Fibroblast of lung (primary cell): ENCODE results near the gene ROCK1. TPM values are rescaled to one million over a fixed set of nuclear protein-coding genes. Genes with fewer than 3 reads are reported as not detected.

ENCODE experiments used
- DNase-seq, 2 donors: peaks; one replicate each; pipeline versions ENCODE4 v3.0.0 to v3.0.0-alpha.2; 2010; ENCODE audit warnings: low read depth in 2 of 2
- H2AFZ ChIP-seq: 2 replicates; pipeline ENCODE4 v1.5.1; 2012; ENCODE audit warnings: low read length, control low read depth, inconsistent platforms
- H3K27ac ChIP-seq: 2 replicates; pipeline ENCODE4 v1.5.1; 2011; ENCODE audit warnings: low read length, control low read depth; ENCODE audit not compliant: insufficient read depth
- H3K27me3 ChIP-seq: 2 replicates; pipeline ENCODE4 v1.5.1; 2011; ENCODE audit warnings: mild to moderate bottlenecking, low read length; ENCODE audit not compliant: control insufficient read depth, insufficient read depth
- H3K36me3 ChIP-seq: 2 replicates; pipeline ENCODE4 v1.5.1; 2011; ENCODE audit warnings: low read length; ENCODE audit not compliant: control insufficient read depth, insufficient read depth
- H3K4me1 ChIP-seq: 2 replicates; pipeline ENCODE4 v1.5.1; 2011; ENCODE audit warnings: low read length; ENCODE audit not compliant: control insufficient read depth, insufficient read depth; ENCODE audit errors: extremely low read depth
- H3K4me2 ChIP-seq: 2 replicates; pipeline ENCODE4 v1.5.1; 2011; ENCODE audit warnings: low read length, control low read depth; ENCODE audit not compliant: insufficient read depth; ENCODE audit errors: extremely low read depth
- H3K4me3 ChIP-seq, 4 experiments: fragments of 200-600 bp in 1 of 4; sonication (generic) in 1 of 4; replicated peaks in 1 of 4; 2 replicates each; pipeline ENCODE4 v1.5.1; 2011 to 2016; ENCODE audit warnings: low read length in 4 of 4, low read depth in 3 of 4, mild to moderate bottlenecking in 3 of 4, control low read depth in 2 of 4, inconsistent platforms in 1 of 4, mixed read lengths in 1 of 4; ENCODE audit not compliant: insufficient read depth in 1 of 4; ENCODE audit errors: control extremely low read depth in 1 of 4
- H3K79me2 ChIP-seq: 2 replicates; pipeline ENCODE4 v1.5.1; 2012; ENCODE audit warnings: mild to moderate bottlenecking, low read length, inconsistent platforms; ENCODE audit not compliant: control insufficient read depth, insufficient read depth
- H3K9ac ChIP-seq: 2 replicates; pipeline ENCODE4 v1.5.1; 2011; ENCODE audit warnings: mild to moderate bottlenecking, low read length, control low read depth; ENCODE audit not compliant: insufficient read depth
- H3K9me3 ChIP-seq: 2 replicates; pipeline ENCODE4 v1.5.1; 2012; ENCODE audit warnings: low read depth, low read length; ENCODE audit not compliant: control insufficient read depth, insufficient read depth
- H4K20me1 ChIP-seq: 2 replicates; pipeline ENCODE4 v1.5.1; 2011; ENCODE audit warnings: low read length; ENCODE audit not compliant: control insufficient read depth, insufficient read depth; ENCODE audit errors: extremely low read depth
- CTCF ChIP-seq, 2 donors: IDR thresholded peaks in 1 of 2; conservative IDR thresholded peaks in 1 of 2; 1 replicate in 1 of 2; 2 replicates in 1 of 2; pipeline ENCODE4 v1.5.1; 2011 to 2012; ENCODE audit warnings: low read length in 2 of 2, control low read depth in 1 of 2, inconsistent platforms in 1 of 2, low read depth in 1 of 2, mild to moderate bottlenecking in 1 of 2
- EZH2 ChIP-seq: IDR thresholded peaks from 2 replicates; pipeline ENCODE4 v1.5.1; 2012; ENCODE audit warnings: low read length, control low read depth, mild to moderate bottlenecking; ENCODE audit errors: missing control alignments
- polyA plus RNA-seq, 2 donors: library from polyadenylated mRNA; depleted of rRNA in 1 of 2; stranded (reverse) in 1 of 2; unstranded in 1 of 2; fragments of >200 nt; gene quantifications; 2 replicates each; pipeline ENCODE4 v1.2.1, GENCODE V29; 2011 to 2012; ENCODE audit warnings: missing spikeins in 1 of 2
- total RNA-seq: library from RNA; depleted of rRNA; stranded (reverse); fragments of >200 nt; gene quantifications from 2 replicates; pipeline ENCODE4 v1.2.1, GENCODE V29; 2014

The ROCK1 gene
- total and polyA plus RNA-seq, 2 donors (not counting 1 experiment from before 2014, with no cell fraction given) = 33.2 to 55.2 TPM

GRCh38 chr18:21051620-21052019, 60.0 kb downstream of the ROCK1 start:
- H2AFZ ChIP-seq = no peak overlapping the region
- no peaks in the 10 kb centered on the region for H4K20me1 ChIP-seq
- H3K27ac ChIP-seq = no peak overlapping the region

DNA sequence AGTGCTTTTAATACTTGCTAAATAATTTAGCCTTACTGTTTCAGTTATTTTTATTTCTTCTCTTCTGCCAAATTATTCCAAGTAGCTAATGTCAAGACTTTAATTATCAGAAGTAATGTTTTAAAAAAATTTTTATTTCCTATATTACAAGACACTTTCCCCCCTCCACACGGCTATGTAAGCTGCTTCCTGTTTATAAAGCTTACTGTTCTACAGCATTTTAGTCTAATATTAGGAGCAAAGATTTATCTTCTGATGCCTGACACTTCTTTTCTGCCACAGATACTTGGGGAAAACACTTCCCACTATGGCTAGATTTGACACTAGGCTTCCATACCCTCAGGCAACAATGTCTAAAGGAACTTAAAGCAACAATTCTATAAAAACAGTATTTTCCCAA, 62.3 kb downstream of the ROCK1 start:
- no peaks in the 10 kb centered on the region for H3K27me3 ChIP-seq
- H3K4me1 ChIP-seq = peaks cover 6% of the 10 kb centered on the region
- H4K20me1 ChIP-seq = no peaks in the 10 kb centered on the region
- no peak overlapping the region for H3K9ac ChIP-seq
- DNase-seq = peak in 1 of 2 donors; percentile 3
- H3K79me2 ChIP-seq = peaks cover 33% of the 10 kb centered on the region
- no peak for TF ChIP-seq CTCF (conservative IDR thresholded peaks at IDR 0.05 in 1 of 2, IDR thresholded peaks at IDR 0.05 in 1 of 2; ENCODE audit: low read depth in 1 of 2, low read length in 2 of 2)
- no peak for TF ChIP-seq EZH2
- no peak overlapping the region for H3K4me2 ChIP-seq
- no peak overlapping the region for H3K27ac ChIP-seq
- H3K9me3 ChIP-seq = no peaks in the 10 kb centered on the region
- no peaks in the 10 kb centered on the region for H3K36me3 ChIP-seq
- no peak overlapping the region for H3K4me3 ChIP-seq
- H2AFZ ChIP-seq = no peak overlapping the region

More at GRCh38 chr18:21051620-21052019, 60.0 kb downstream of the ROCK1 start:
- no peak for TF ChIP-seq CTCF (conservative IDR thresholded peaks at IDR 0.05 in 1 of 2, IDR thresholded peaks at IDR 0.05 in 1 of 2; ENCODE audit: low read depth in 1 of 2, low read length in 2 of 2)
- no peak for TF ChIP-seq EZH2
- H3K9ac ChIP-seq = no peak overlapping the region
- H3K4me2 ChIP-seq = no peak overlapping the region
- no peaks in the 10 kb centered on the region for H3K27me3 ChIP-seq
- H3K79me2 ChIP-seq = peaks cover 51% of the 10 kb centered on the region
- H3K36me3 ChIP-seq = no peaks in the 10 kb centered on the region
- peaks cover 6% of the 10 kb centered on the region for H3K4me1 ChIP-seq
- H3K4me3 ChIP-seq = no peak overlapping the region
- DNase-seq = peak in 1 of 2 donors; percentile 16
- no peaks in the 10 kb centered on the region for H3K9me3 ChIP-seq

DNA sequence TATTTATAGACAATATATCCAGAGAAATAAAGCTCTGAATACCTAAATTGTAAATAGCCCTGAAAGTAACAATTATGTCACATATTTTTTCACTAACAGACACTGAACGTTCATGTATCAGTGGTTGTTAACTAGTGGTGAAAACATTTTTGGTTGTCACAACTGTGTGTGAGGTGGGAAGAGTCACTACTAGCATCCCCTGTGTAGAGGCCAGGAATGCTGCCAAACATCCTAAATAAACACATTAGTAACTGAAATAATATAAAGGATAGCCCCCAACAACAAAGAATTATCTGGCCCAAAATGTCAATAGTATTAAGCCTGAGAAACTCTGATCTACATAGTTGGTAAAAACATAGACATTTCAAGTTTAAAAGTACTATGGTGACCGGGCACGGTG, 64.5 kb downstream of the ROCK1 start:
- DNase-seq = no peak
- no peak overlapping the region for H3K4me3 ChIP-seq
- H3K27ac ChIP-seq = no peak overlapping the region
- no peak overlapping the region for H3K4me2 ChIP-seq
- TF ChIP-seq EZH2 = no peak
- no peak for TF ChIP-seq CTCF (conservative IDR thresholded peaks at IDR 0.05 in 1 of 2, IDR thresholded peaks at IDR 0.05 in 1 of 2; ENCODE audit: low read depth in 1 of 2, low read length in 2 of 2)
- no peaks in the 10 kb centered on the region for H4K20me1 ChIP-seq
- no peak overlapping the region for H2AFZ ChIP-seq
- no peak overlapping the region for H3K9ac ChIP-seq
- H3K4me1 ChIP-seq = no peaks in the 10 kb centered on the region
- H3K79me2 ChIP-seq = peaks cover 25% of the 10 kb centered on the region
- H3K36me3 ChIP-seq = no peaks in the 10 kb centered on the region
- H3K27me3 ChIP-seq = no peaks in the 10 kb centered on the region
- H3K9me3 ChIP-seq = no peaks in the 10 kb centered on the region
